Hepatocyte (in vitro differentiated cells): ENCODE data around the gene SUMF1. TPM values are rescaled to one million over a fixed set of nuclear protein-coding genes. Genes with fewer than 3 reads are reported as not detected.
A peak's percentile ranks its signal among the peaks of the same experiment; 100 is the strongest.

Experiments used
- DNase-seq: peaks from one replicate; pipeline ENCODE4 v3.0.0-alpha.2; 2016; ENCODE audit warnings: low spot score
- H2AFZ ChIP-seq: fragments of 200-600 bp; sonication (generic); 2 replicates; pipeline ENCODE4 v1.6.0; 2016; ENCODE audit warnings: antibody characterized with exemption, mild to moderate bottlenecking
- H3K27ac ChIP-seq: fragments of 200-600 bp; sonication (generic); 2 replicates; pipeline ENCODE4 v1.5.1; 2016; ENCODE audit warnings: mild to moderate bottlenecking
- H3K27me3 ChIP-seq: fragments of 200-600 bp; sonication (generic); 2 replicates; pipeline ENCODE4 v1.6.1; 2016
- H3K36me3 ChIP-seq: fragments of 200-600 bp; sonication (generic); replicated peaks from 2 replicates; pipeline ENCODE4 v1.5.1; 2016; ENCODE audit warnings: low read depth; ENCODE audit not compliant: insufficient read depth
- H3K4me1 ChIP-seq: fragments of 200-600 bp; sonication (generic); 2 replicates; pipeline ENCODE4 v1.5.1; 2016; ENCODE audit warnings: mild to moderate bottlenecking, moderate library complexity; ENCODE audit not compliant: insufficient read depth
- H3K4me2 ChIP-seq: fragments of 200-600 bp; sonication (generic); 2 replicates; pipeline ENCODE4 v1.6.0; 2016
- H3K4me3 ChIP-seq: fragments of 200-600 bp; sonication (generic); 2 replicates; pipeline ENCODE4 v1.5.1; 2016; ENCODE audit warnings: mild to moderate bottlenecking
- H3K79me2 ChIP-seq: fragments of 200-600 bp; sonication (generic); 2 replicates; pipeline ENCODE4 v1.6.0; 2017; ENCODE audit warnings: mild to moderate bottlenecking
- H3K9me2 ChIP-seq: fragments of 200-600 bp; sonication (generic); replicated peaks from 2 replicates; pipeline ENCODE4 v1.6.0; 2017; ENCODE audit warnings: mild to moderate bottlenecking; ENCODE audit not compliant: insufficient read depth
- H3K9me3 ChIP-seq: fragments of 200-600 bp; sonication (generic); 2 replicates; pipeline ENCODE4 v1.5.1; 2016; ENCODE audit warnings: low read depth, mild to moderate bottlenecking
- H4K20me1 ChIP-seq: fragments of 200-600 bp; sonication (generic); 2 replicates; pipeline ENCODE4 v1.6.0; 2016; ENCODE audit warnings: mild to moderate bottlenecking; ENCODE audit not compliant: insufficient read depth, poor library complexity, severe bottlenecking
- CTCF ChIP-seq: fragments of 200-600 bp; sonication (generic); IDR thresholded peaks from 2 replicates; pipeline ENCODE4 v1.5.1; 2016; ENCODE audit warnings: antibody characterized with exemption, mild to moderate bottlenecking; ENCODE audit not compliant: poor library complexity
- EZH2 ChIP-seq: fragments of 200-600 bp; sonication (generic); IDR thresholded peaks from 2 replicates; pipeline ENCODE4 v1.6.1; 2016; ENCODE audit warnings: antibody characterized with exemption, mild to moderate bottlenecking, borderline replicate concordance
- EZH2phosphoT487 ChIP-seq: fragments of 200-600 bp; sonication (generic); IDR thresholded peaks from one replicate; pipeline ENCODE4 v1.6.1; 2018; ENCODE audit warnings: antibody characterized with exemption, mild to moderate bottlenecking, low read depth, moderate library complexity; ENCODE audit not compliant: unreplicated experiment, severe bottlenecking
- WGBS: methylation state at CpG from one replicate; pipeline ENCODE4 v1.1.6; 2016; ENCODE audit warnings: low lambda C conversion rate; ENCODE audit errors: missing lambda C conversion rate; 5-methylcytosine and 5-hydroxymethylcytosine counted together
- polyA plus RNA-seq: library from polyadenylated mRNA; unstranded; fragments of >200 nt; fragmentation: Nextera tagmentation; extraction: Ambion mirVana; gene quantifications from 2 replicates; pipeline ENCODE4 v1.2.1, GENCODE V29; 2016
- total RNA-seq: library from RNA; depleted of rRNA; stranded (reverse); fragments of >200 nt; gene quantifications from 2 replicates; pipeline ENCODE4 v1.2.3, GENCODE V29; 2014

Gene SUMF1
- total and polyA plus RNA-seq, 2 experiments from 2014 or later, result 55.5 to 59.0 TPM

GRCh38 chr3:4496087-4496452 lies 29.0 kb upstream of the SUMF1 start:
- Histone ChIP-seq H3K27me3 (no peaks in the 10 kb centered on the region), H4K20me1 (no peaks in the 10 kb centered on the region), H3K4me2 (peak overlapping the region; percentile 87), H3K79me2 (peaks cover 20% of the 10 kb centered on the region), H3K4me3 (no peak overlapping the region), H3K9me2 (no peaks in the 10 kb centered on the region), H3K27ac (no peak overlapping the region), H3K4me1 (peaks cover 7% of the 10 kb centered on the region), H2AFZ (no peak overlapping the region), H3K36me3 (no peaks in the 10 kb centered on the region), H3K9me3 (no peaks in the 10 kb centered on the region)
- TF ChIP-seq EZH2, result no peak
- TF ChIP-seq CTCF, result no peak
- no peak for TF ChIP-seq EZH2phosphoT487
- 62% methylated on average over 3 of the region's 3 CpGs for WGBS
- DNase-seq, result no peak

- DNase-seq, result no peak
- H3K4me1 ChIP-seq, result peaks cover 7% of the 10 kb centered on the region
- H2AFZ ChIP-seq, result no peak overlapping the region
- peak overlapping the region; percentile 87 for H3K4me2 ChIP-seq
- H3K9me3 ChIP-seq, result no peaks in the 10 kb centered on the region
- no peak for TF ChIP-seq EZH2
- no peak for TF ChIP-seq EZH2phosphoT487
- TF ChIP-seq CTCF, result no peak
- peaks cover 20% of the 10 kb centered on the region for H3K79me2 ChIP-seq
- H3K4me3 ChIP-seq, result no peak overlapping the region
- H3K36me3 ChIP-seq, result no peaks in the 10 kb centered on the region
- no peaks in the 10 kb centered on the region for H3K27me3 ChIP-seq
- 76% methylated on average over 3 of the region's 3 CpGs for WGBS
- no peaks in the 10 kb centered on the region for H3K9me2 ChIP-seq
- no peaks in the 10 kb centered on the region for H4K20me1 ChIP-seq
- H3K27ac ChIP-seq, result peak overlapping the region; percentile 13
Observed at GRCh38 chr3:4495294-4496086, 28.4 kb upstream of the SUMF1 start.

- no peaks in the 10 kb centered on the region for H3K27me3 ChIP-seq
- no peaks in the 10 kb centered on the region for H3K36me3 ChIP-seq
- no peaks in the 10 kb centered on the region for H3K9me2 ChIP-seq
- no peak for TF ChIP-seq EZH2
- TF ChIP-seq CTCF, result no peak
- no peak for TF ChIP-seq EZH2phosphoT487
- H3K79me2 ChIP-seq, result peaks cover 20% of the 10 kb centered on the region
- no peaks in the 10 kb centered on the region for H4K20me1 ChIP-seq
- peaks cover 7% of the 10 kb centered on the region for H3K4me1 ChIP-seq
- no peak overlapping the region for H3K4me3 ChIP-seq
- DNase-seq, result no peak
- peak overlapping the region; percentile 27 for H3K27ac ChIP-seq
- peak overlapping the region; percentile 87 for H3K4me2 ChIP-seq
- WGBS, result 50% methylated on average over 4 of the region's 4 CpGs
- peak overlapping the region; percentile 51 for H2AFZ ChIP-seq
- H3K9me3 ChIP-seq, result no peaks in the 10 kb centered on the region
Observed at GRCh38 chr3:4494895-4495264, 27.8 kb upstream of the SUMF1 start.
